HepG2 (cell line): ENCODE measurements around the gene KITLG. TPM values are rescaled to one million over a fixed set of nuclear protein-coding genes. Genes with fewer than 3 reads are reported as not detected.

Experiments
- ATAC-seq: fragments of 200-7000 bp; cut with Tn5 transposase; 3 replicates; pipeline ENCODE4 v1.9.1; 2020; ENCODE audit warnings: mild to moderate bottlenecking, moderate library complexity
- BruUV-seq: library from RNA; stranded (reverse); fragments of 400-500 nt; replicated peaks from 2 replicates; lab custom pipeline; 2021; lab: Mats Ljungman, UMichigan
- CTCF ChIA-PET: fragments of 300-600 bp; formaldehyde crosslinking; extraction: SDS; loops from one replicate; lab custom pipeline; 2021; ENCODE audit warnings: low total read pairs, inconsistent platforms, low intra/inter-chr PET ratio; lab: Yijun Ruan, JAX
- POLR2A ChIA-PET: fragments of 350-600 bp; sonication (Branson Sonifier 250); formaldehyde crosslinking; loops from one replicate; lab custom pipeline; 2020; ENCODE audit warnings: antibody characterized with exemption, inconsistent platforms; lab: Yijun Ruan, JAX
- DNase-seq: peaks from one replicate; pipeline ENCODE4 v3.0.0-alpha.2; 2015; ENCODE audit warnings: low spot score
- FAIRE-seq: peaks from 3 replicates; lab custom pipeline; 2011; peaks lifted over from hg19 to GRCh38; lab: Jason Lieb, UNC
- H2AFZ ChIP-seq: one replicate; pipeline ENCODE4 v1.6.1; 2011; ENCODE audit warnings: low read length, inconsistent platforms
- H3K27ac ChIP-seq: fragments of 300-600 bp; 3 replicates; pipeline ENCODE4 v1.8.0; 2011; ENCODE audit warnings: mixed run types, mild to moderate bottlenecking, mixed read lengths, low read length, inconsistent platforms; ENCODE audit not compliant: insufficient read depth; ENCODE audit errors: extremely low read length
- H3K27me3 ChIP-seq, 2 experiments: fragments of 200-600 bp in 1 of 2; 2 replicates in 1 of 2; 3 replicates in 1 of 2; pipeline versions ENCODE4 v1.6.0 to v1.8.0; 2011; ENCODE audit warnings: low read length in 2 of 2, mild to moderate bottlenecking in 2 of 2, moderate library complexity in 2 of 2, inconsistent platforms in 1 of 2; ENCODE audit not compliant: insufficient read depth in 2 of 2, control insufficient read depth in 1 of 2
- H3K36me3 ChIP-seq, 2 experiments: fragments of 200-600 bp in 1 of 2; replicated peaks in 1 of 2; 2 replicates in 1 of 2; 3 replicates in 1 of 2; pipeline versions ENCODE4 v1.5.1 to v1.8.0; 2011; ENCODE audit warnings: low read length in 2 of 2, inconsistent platforms in 1 of 2; ENCODE audit not compliant: insufficient read depth in 2 of 2, control insufficient read depth in 1 of 2
- H3K4me1 ChIP-seq: 2 replicates; pipeline ENCODE4 v1.5.1; 2012; ENCODE audit warnings: low read length, inconsistent platforms; ENCODE audit not compliant: insufficient read depth
- H3K4me2 ChIP-seq: 2 replicates; pipeline ENCODE4 v1.6.0; 2011; ENCODE audit warnings: low read depth, low read length, inconsistent platforms
- H3K4me3 ChIP-seq, 3 experiments: fragments of 200-600 bp in 1 of 3; sonication (generic), shearing (Covaris generic) in 1 of 3; replicated peaks in 1 of 3; 2 replicates each; pipeline ENCODE4 v1.5.1; 2011 to 2016; ENCODE audit warnings: low read length in 3 of 3, inconsistent platforms in 2 of 3, low read depth in 2 of 3, mild to moderate bottlenecking in 2 of 3, control low read depth in 1 of 3, mixed read lengths in 1 of 3; ENCODE audit not compliant: insufficient read depth in 1 of 3
- H3K79me2 ChIP-seq: one replicate; pipeline ENCODE4 v1.6.1; 2011; ENCODE audit warnings: low read length, inconsistent platforms; ENCODE audit not compliant: insufficient read depth
- H3K9ac ChIP-seq: 2 replicates; pipeline ENCODE4 v1.6.0; 2011; ENCODE audit warnings: mild to moderate bottlenecking, low read depth, low read length, inconsistent platforms; ENCODE audit not compliant: insufficient read depth
- H3K9me3 ChIP-seq: 2 replicates; pipeline ENCODE4 v1.5.1; 2012; ENCODE audit warnings: mild to moderate bottlenecking, low read length
- H4K20me1 ChIP-seq: 2 replicates; pipeline ENCODE4 v1.6.0; 2011; ENCODE audit warnings: inconsistent platforms, mild to moderate bottlenecking, low read length, moderate library complexity; ENCODE audit not compliant: insufficient read depth
- ARNT2 ChIP-seq: sonication (generic); formaldehyde crosslinking; IDR thresholded peaks from 2 replicates; pipeline ENCODE4 v1.8.0; 2022; ENCODE audit warnings: mild to moderate bottlenecking, low read depth, missing genetic modification reagents, moderate library complexity
- GMEB1 ChIP-seq: sonication (generic); formaldehyde crosslinking; IDR thresholded peaks from 2 replicates; pipeline ENCODE4 v1.5.1; 2020; ENCODE audit warnings: missing genetic modification reagents, mild to moderate bottlenecking, borderline replicate concordance
- KLF6 ChIP-seq: IDR thresholded peaks from 2 replicates; pipeline ENCODE4 v1.8.0; 2016; ENCODE audit warnings: missing biosample characterization, missing genetic modification reagents
- REPIN1 ChIP-seq: sonication (generic); formaldehyde crosslinking; IDR thresholded peaks from 2 replicates; pipeline ENCODE4 v1.8.0; 2022; ENCODE audit warnings: missing genetic modification reagents, low read depth, mild to moderate bottlenecking, borderline replicate concordance
- TSC22D2 ChIP-seq: sonication (generic); formaldehyde crosslinking; IDR thresholded peaks from 2 replicates; pipeline ENCODE4 v1.5.1; 2020; ENCODE audit warnings: missing genetic modification reagents, mild to moderate bottlenecking, borderline replicate concordance
- ZFYVE20 ChIP-seq: sonication (generic); formaldehyde crosslinking; IDR thresholded peaks from 2 replicates; pipeline ENCODE4 v1.8.0; 2023; ENCODE audit warnings: low read depth, mild to moderate bottlenecking, moderate library complexity, missing genetic modification reagents, borderline replicate concordance
- ZNF513 ChIP-seq: sonication (generic); formaldehyde crosslinking; conservative IDR thresholded peaks from 2 replicates; pipeline ENCODE4 v1.5.0; 2020; ENCODE audit warnings: missing genetic modification reagents
- ZNF543 ChIP-seq: sonication (generic); formaldehyde crosslinking; IDR thresholded peaks from 2 replicates; pipeline ENCODE4 v1.4.0; 2020; ENCODE audit warnings: mild to moderate bottlenecking, missing genetic modification reagents
- ZNF607 ChIP-seq: sonication (generic); formaldehyde crosslinking; IDR thresholded peaks from 2 replicates; pipeline ENCODE4 v1.5.1; 2020; ENCODE audit warnings: missing genetic modification reagents, mild to moderate bottlenecking, borderline replicate concordance
- ZNF710 ChIP-seq: sonication (generic); formaldehyde crosslinking; IDR thresholded peaks from 2 replicates; pipeline ENCODE4 v1.5.0; 2020; ENCODE audit warnings: mild to moderate bottlenecking, missing genetic modification reagents, borderline replicate concordance
- in situ Hi-C: cut with HindIII; loops from 2 replicates; pipeline ENCODE4 v1.10.0; 2017; ENCODE audit warnings: low pct_unique_long_range_greater_than_20kb; ENCODE audit not compliant: extremely low pct_ligation_motif_present
- intact Hi-C: fragments of 100-400 bp; cut with micrococcal nuclease; formaldehyde crosslinking; loops from one replicate; pipeline ENCODE4 v1.10.0; 2022; ENCODE audit not compliant: unreplicated experiment
- polyA plus RNA-seq, 8 experiments: library from polyadenylated mRNA; depleted of rRNA in 3 of 8; stranded (reverse) in 7 of 8; unstranded in 1 of 8; fragments of >200 nt; fragmentation: Illumina TruSeq in 4 of 8; extraction: Trizol in 4 of 8; gene quantifications; 2 replicates each; pipeline versions ENCODE4 v1.2.1 to v1.2.3, GENCODE V29; 2011 to 2016; ENCODE audit warnings: low read depth in 4 of 8, missing spikeins in 1 of 8, mixed read lengths in 1 of 8; ENCODE audit not compliant: insufficient read depth in 1 of 8
- total RNA-seq, 5 experiments: library from RNA; depleted of rRNA; stranded (reverse); fragments of >200 nt; fragmentation: Illumina TruSeq; extraction: Trizol; gene quantifications; 2 replicates each; pipeline ENCODE4 v1.2.3, GENCODE V29; 2016; ENCODE audit warnings: low read depth in 1 of 5

The KITLG gene
- total and polyA plus RNA-seq, 2 of the 13 experiments (the other 11 are each of a cell fraction or from before 2014, with no cell fraction given) = 0.66 to 4.3 TPM

- TF ChIP-seq ZNF710 = no peak
- no peak for TF ChIP-seq ZFYVE20 (CRISPR knock-in tag)
- TF ChIP-seq ARNT2 (CRISPR knock-in tag) = no peak
Observed at GRCh38 chr12:88518863-88519403, 61.3 kb downstream of the KITLG start (continued).

GRCh38 chr12:88516811-88517210, 63.5 kb downstream of the KITLG start:
- POLR2A ChIA-PET = no interaction called here
- H3K4me3 ChIP-seq = no peak overlapping the region
- no peaks in the 10 kb centered on the region for H3K36me3 ChIP-seq
- DNase-seq (no peak), FAIRE-seq (no peak), ATAC-seq (no peak)
- no TSS peak for BruUV-seq
- no peaks in the 10 kb centered on the region for H3K4me1 ChIP-seq
- H3K9ac ChIP-seq = no peak overlapping the region
- H3K4me2 ChIP-seq = no peak overlapping the region
- TF ChIP-seq TSC22D2 (CRISPR knock-in tag) = no peak
- no peak for TF ChIP-seq ZNF607
- no peak for TF ChIP-seq ZNF543 (CRISPR knock-in tag)
- TF ChIP-seq ZNF513 (CRISPR knock-in tag) = no peak
- TF ChIP-seq REPIN1 (CRISPR knock-in tag) = no peak
- TF ChIP-seq KLF6 = no peak
- TF ChIP-seq GMEB1 (CRISPR knock-in tag) = no peak
- no peaks in the 10 kb centered on the region; a peak in 1 of 5 replicates for H3K27me3 ChIP-seq
- no peak overlapping the region for H3K27ac ChIP-seq
- no peak overlapping the region for H2AFZ ChIP-seq
- no peaks in the 10 kb centered on the region for H4K20me1 ChIP-seq
- CTCF ChIA-PET = no interaction called here
- no peaks in the 10 kb centered on the region for H3K9me3 ChIP-seq
- in situ Hi-C loops (no loop called here), intact Hi-C loops (no loop called here)
- H3K79me2 ChIP-seq = no peaks in the 10 kb centered on the region
